Trophoblast cell (in vitro differentiated cells and primary cell): ENCODE results near the gene HELZ2.

Experiments
- DNase-seq, 2 donors: peaks; one replicate each; pipeline ENCODE4 v3.0.0-alpha.2; 2016
- H2AFZ ChIP-seq: 2 replicates; pipeline ENCODE4 v1.6.1; 2013; ENCODE audit warnings: low read length, moderate library complexity, mild to moderate bottlenecking; ENCODE audit not compliant: insufficient read depth, poor library complexity
- H2AK5ac ChIP-seq: 2 replicates; pipeline ENCODE4 v1.6.1; 2013; ENCODE audit warnings: mild to moderate bottlenecking, low read length
- H2BK120ac ChIP-seq: 2 replicates; pipeline ENCODE4 v1.6.1; 2013; ENCODE audit warnings: low read length, mild to moderate bottlenecking, moderate library complexity; ENCODE audit not compliant: insufficient read depth, poor library complexity
- H2BK12ac ChIP-seq: 2 replicates; pipeline ENCODE4 v1.6.1; 2013; ENCODE audit warnings: mild to moderate bottlenecking, low read length, moderate library complexity
- H2BK5ac ChIP-seq: 2 replicates; pipeline ENCODE4 v1.6.1; 2013; ENCODE audit warnings: low read length, low read depth, moderate library complexity, mild to moderate bottlenecking; ENCODE audit not compliant: poor library complexity
- H3K14ac ChIP-seq: 2 replicates; pipeline ENCODE4 v1.6.1; 2013; ENCODE audit warnings: mild to moderate bottlenecking, low read length
- H3K18ac ChIP-seq: 2 replicates; pipeline ENCODE4 v1.6.1; 2013; ENCODE audit warnings: mild to moderate bottlenecking, low read length
- H3K23ac ChIP-seq: 2 replicates; pipeline ENCODE4 v1.6.1; 2013; ENCODE audit warnings: low read length
- H3K27ac ChIP-seq: 2 replicates; pipeline ENCODE4 v1.5.1; 2013; ENCODE audit warnings: low read depth, mild to moderate bottlenecking, inconsistent platforms, low read length, moderate library complexity
- H3K27me3 ChIP-seq: 2 replicates; pipeline ENCODE4 v1.6.1; 2013; ENCODE audit warnings: inconsistent platforms, mild to moderate bottlenecking, low read length, moderate library complexity; ENCODE audit not compliant: insufficient read depth
- H3K36me3 ChIP-seq, 2 experiments: 1 replicate in 1 of 2; 2 replicates in 1 of 2; pipeline ENCODE4 v1.6.1; 2013; ENCODE audit warnings: low read length in 2 of 2, mild to moderate bottlenecking in 2 of 2, moderate library complexity in 1 of 2; ENCODE audit not compliant: insufficient read depth in 2 of 2, control insufficient read depth in 1 of 2
- H3K4ac ChIP-seq: 2 replicates; pipeline ENCODE4 v1.6.1; 2013; ENCODE audit warnings: low read depth, mild to moderate bottlenecking, low read length, moderate library complexity
- H3K4me1 ChIP-seq, 2 experiments: 1 replicate in 1 of 2; 2 replicates in 1 of 2; pipeline ENCODE4 v1.6.1; 2013; ENCODE audit warnings: low read length in 2 of 2, mild to moderate bottlenecking in 2 of 2, moderate library complexity in 1 of 2; ENCODE audit not compliant: insufficient read depth in 2 of 2, control insufficient read depth in 1 of 2
- H3K4me2 ChIP-seq: 2 replicates; pipeline ENCODE4 v1.6.1; 2013; ENCODE audit warnings: inconsistent platforms, mild to moderate bottlenecking, low read length, moderate library complexity
- H3K4me3 ChIP-seq: 2 replicates; pipeline ENCODE4 v1.5.1; 2013; ENCODE audit warnings: mild to moderate bottlenecking, low read depth, low read length, inconsistent platforms
- H3K79me1 ChIP-seq: one replicate; pipeline ENCODE4 v1.6.1; 2013; ENCODE audit warnings: low read length
- H3K79me2 ChIP-seq: 2 replicates; pipeline ENCODE4 v1.6.1; 2013; ENCODE audit warnings: low read length, mild to moderate bottlenecking; ENCODE audit not compliant: control insufficient read depth, insufficient read depth, poor library complexity
- H3K9ac ChIP-seq: 2 replicates; pipeline ENCODE4 v1.6.1; 2013; ENCODE audit warnings: mild to moderate bottlenecking, low read length
- H3K9me3 ChIP-seq: 2 replicates; pipeline ENCODE4 v1.6.1; 2013; ENCODE audit warnings: low read depth, mild to moderate bottlenecking, control low read depth, inconsistent platforms, low read length; ENCODE audit not compliant: insufficient read depth
- H4K12ac ChIP-seq: 2 replicates; pipeline ENCODE4 v1.6.1; 2013; ENCODE audit warnings: low read depth, mild to moderate bottlenecking, low read length, moderate library complexity
- H4K8ac ChIP-seq: 2 replicates; pipeline ENCODE4 v1.6.1; 2013; ENCODE audit warnings: low read depth, mild to moderate bottlenecking, low read length, moderate library complexity
- H4K91ac ChIP-seq: one replicate; pipeline ENCODE4 v1.6.1; 2013; ENCODE audit warnings: low read depth, mild to moderate bottlenecking, low read length, moderate library complexity
- WGBS: extraction: QIAGEN DNeasy Blood & Tissue Kit; methylation state at CpG from one replicate; pipeline ENCODE4 v1.1.7; 2013; ENCODE audit warnings: missing lambda C conversion rate; ENCODE audit not compliant: insufficient read length, insufficient coverage; ENCODE audit errors: extremely low coverage; 5-methylcytosine and 5-hydroxymethylcytosine counted together

The HELZ2 gene

DNA sequence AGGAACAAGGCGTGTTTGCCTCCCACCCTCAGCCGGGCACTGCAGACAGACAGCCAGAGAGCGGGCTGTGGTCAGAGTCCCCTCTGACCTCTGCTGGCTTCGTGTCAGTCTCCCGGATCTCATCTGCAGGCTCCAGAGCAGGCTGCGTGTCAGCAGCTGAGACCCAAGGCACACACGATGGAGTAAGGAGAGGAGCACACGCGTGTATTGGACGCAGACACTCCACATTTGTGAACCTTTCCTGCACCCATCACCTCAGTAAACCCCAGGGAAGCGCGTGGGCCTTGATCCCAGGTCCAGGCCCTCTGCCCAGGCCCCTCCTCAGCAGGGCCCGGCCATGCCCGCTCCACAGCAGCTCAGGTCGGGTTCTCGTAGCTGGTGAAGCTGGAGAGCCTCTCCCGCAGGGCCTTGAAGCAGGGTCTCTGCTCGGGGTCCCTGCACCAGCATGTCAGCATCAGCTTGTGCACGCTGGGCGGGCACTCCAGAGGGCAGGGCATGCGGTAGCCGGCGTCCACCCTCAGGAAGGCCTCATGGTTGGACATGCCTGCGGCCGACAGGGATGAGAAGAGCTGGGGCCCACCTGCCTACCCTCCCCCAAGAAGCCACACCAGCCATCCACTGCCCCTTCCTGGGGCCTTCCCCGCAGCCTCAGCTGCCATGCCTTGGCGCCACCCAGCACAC is 44.7 kb downstream of the HELZ2 start:
- peaks cover 2% of the 10 kb centered on the region for H3K9me3 ChIP-seq
- no peak overlapping the region for H2BK12ac ChIP-seq
- no peaks in the 10 kb centered on the region for H3K4me1 ChIP-seq
- H2AFZ ChIP-seq, result no peak overlapping the region
- no peak overlapping the region for H2BK5ac ChIP-seq
- H3K23ac ChIP-seq, result no peak overlapping the region
- H3K36me3 ChIP-seq, result no peaks in the 10 kb centered on the region
- H4K8ac ChIP-seq, result no peak overlapping the region
- H3K4ac ChIP-seq, result no peak overlapping the region
- no peak overlapping the region for H3K18ac ChIP-seq
- no peak overlapping the region for H2AK5ac ChIP-seq
- no peaks in the 10 kb centered on the region for H3K79me1 ChIP-seq
- H3K27ac ChIP-seq, result no peak overlapping the region
- H3K27me3 ChIP-seq, result no peaks in the 10 kb centered on the region
- no peak overlapping the region for H3K9ac ChIP-seq
- WGBS, result no CpG with 5 or more reads among the region's 27 CpGs
- no peak overlapping the region for H3K4me2 ChIP-seq
- H4K12ac ChIP-seq, result no peak overlapping the region
- H3K14ac ChIP-seq, result no peak overlapping the region
- no peak overlapping the region for H2BK120ac ChIP-seq
- no peak overlapping the region for H3K4me3 ChIP-seq
- DNase-seq, result no peak
- H3K79me2 ChIP-seq, result no peaks in the 10 kb centered on the region
- H4K91ac ChIP-seq, result no peak overlapping the region

DNA sequence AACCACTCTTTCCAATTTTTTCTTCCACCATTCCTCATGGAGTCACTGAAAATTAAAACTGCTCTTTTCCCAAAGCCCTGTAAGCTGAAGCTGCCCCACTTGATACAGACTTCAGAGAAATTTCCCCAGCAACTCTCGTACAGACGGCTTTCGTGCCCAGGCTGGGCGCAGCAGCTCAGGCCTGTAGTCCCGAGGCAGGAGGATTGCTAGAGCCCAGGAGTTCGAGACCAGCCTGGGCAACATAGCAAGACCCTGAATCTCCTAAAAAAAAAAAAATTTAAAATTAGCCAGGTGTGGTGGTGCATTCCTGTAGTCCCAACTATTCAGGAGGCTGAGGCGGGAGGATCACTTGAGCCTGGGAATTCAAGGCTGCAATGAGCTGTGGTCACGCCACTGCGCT is 46.9 kb downstream of the HELZ2 start:
- Histone ChIP-seq H3K27me3 (no peaks in the 10 kb centered on the region), H4K8ac (no peak overlapping the region), H3K27ac (no peak overlapping the region), H3K4ac (no peak overlapping the region), H3K79me1 (no peaks in the 10 kb centered on the region), H3K14ac (no peak overlapping the region), H3K23ac (no peak overlapping the region), H3K9ac (no peak overlapping the region), H3K4me1 (peaks cover 5% of the 10 kb centered on the region in 2 experiments), H4K91ac (no peak overlapping the region), H3K9me3 (peaks cover 11% of the 10 kb centered on the region), H2AK5ac (no peak overlapping the region), H3K4me2 (no peak overlapping the region), H3K18ac (no peak overlapping the region), H2BK120ac (no peak overlapping the region), H3K36me3 (peaks cover 12 to 15% of the 10 kb centered on the region in 2 experiments), H4K12ac (no peak overlapping the region), H2BK12ac (no peak overlapping the region), H3K79me2 (peaks cover 2% of the 10 kb centered on the region), H3K4me3 (no peak overlapping the region), H2AFZ (no peak overlapping the region), H2BK5ac (no peak overlapping the region)
- no CpG with 5 or more reads among the region's 9 CpGs for WGBS
- no peak for DNase-seq

DNA sequence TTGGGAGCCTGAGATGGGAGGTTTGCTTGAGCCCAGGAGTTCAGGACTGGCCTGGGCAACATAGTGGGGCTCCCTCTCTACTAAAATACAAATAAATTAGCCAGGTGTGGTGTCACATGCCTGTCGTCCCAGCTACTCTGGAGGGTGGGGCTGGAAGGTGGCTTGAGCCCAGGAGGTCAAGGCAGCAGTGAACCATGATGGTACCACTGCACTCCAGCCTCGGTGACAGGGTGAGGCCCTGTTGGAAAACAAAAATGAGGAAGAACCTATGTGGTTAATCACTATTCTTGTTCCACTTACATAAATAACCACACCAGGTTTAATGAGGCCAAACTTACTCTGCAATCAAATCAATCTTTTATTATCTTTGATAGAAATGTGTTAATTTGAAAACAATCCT is 48.1 kb downstream of the HELZ2 start:
- no peak for DNase-seq
- no peak overlapping the region for H4K8ac ChIP-seq
- H3K18ac ChIP-seq, result no peak overlapping the region
- no CpG with 5 or more reads among the region's 2 CpGs for WGBS
- peaks cover 12 to 13% of the 10 kb centered on the region in 2 experiments for H3K4me1 ChIP-seq
- H2BK12ac ChIP-seq, result no peak overlapping the region
- H3K4ac ChIP-seq, result no peak overlapping the region
- H3K9me3 ChIP-seq, result peaks cover 10% of the 10 kb centered on the region
- H2BK120ac ChIP-seq, result no peak overlapping the region
- H2AFZ ChIP-seq, result no peak overlapping the region
- H3K4me2 ChIP-seq, result no peak overlapping the region
- no peak overlapping the region for H2AK5ac ChIP-seq
- peaks cover 4% of the 10 kb centered on the region for H3K79me1 ChIP-seq
- H3K27me3 ChIP-seq, result no peaks in the 10 kb centered on the region
- H3K27ac ChIP-seq, result no peak overlapping the region
- no peak overlapping the region for H4K12ac ChIP-seq
- no peak overlapping the region for H3K23ac ChIP-seq
- H3K36me3 ChIP-seq, result peaks cover 19% of the 10 kb centered on the region in 2 experiments
- H3K14ac ChIP-seq, result no peak overlapping the region
- H2BK5ac ChIP-seq, result no peak overlapping the region
- H4K91ac ChIP-seq, result no peak overlapping the region
- peaks cover 10% of the 10 kb centered on the region for H3K79me2 ChIP-seq
- no peak overlapping the region for H3K4me3 ChIP-seq
- H3K9ac ChIP-seq, result no peak overlapping the region

- Histone ChIP-seq H3K27ac (no peak overlapping the region), H3K4me2 (no peak overlapping the region), H3K4me3 (no peak overlapping the region), H3K27me3 (no peaks in the 10 kb centered on the region), H3K4me1 (peaks cover 12 to 13% of the 10 kb centered on the region in 2 experiments), H3K79me2 (peaks cover 14% of the 10 kb centered on the region), H3K9me3 (peaks cover 10% of the 10 kb centered on the region), H3K9ac (no peak overlapping the region), H3K18ac (no peak overlapping the region), H4K12ac (no peak overlapping the region), H3K14ac (no peak overlapping the region), H3K4ac (no peak overlapping the region), H4K91ac (no peak overlapping the region), H3K23ac (no peak overlapping the region), H2AFZ (no peak overlapping the region), H2BK12ac (no peak overlapping the region), H4K8ac (no peak overlapping the region), H3K36me3 (peaks cover 19% of the 10 kb centered on the region in 2 experiments), H3K79me1 (peaks cover 9% of the 10 kb centered on the region), H2BK5ac (no peak overlapping the region), H2AK5ac (no peak overlapping the region), H2BK120ac (no peak overlapping the region)
- WGBS, result no CpG with 5 or more reads among the region's 3 CpGs
- DNase-seq, result no peak
Measured at GRCh38 chr20:63525185-63525584, 48.9 kb downstream of the HELZ2 start.
